GM21526 (cell line): Measurements from ENCODE around the gene PHF19.
A peak's percentile ranks its signal among the peaks of the same experiment; 100 is the strongest.

Experiments used
- ATAC-seq: cut with Tn5 transposase; IDR thresholded peaks from one replicate; pipeline ENCODE4 v1.9.1; 2021; ENCODE audit warnings: moderate library complexity; ENCODE audit not compliant: unreplicated experiment, low FRiP score

PHF19 gene

GRCh38 chr9:120892748-120893610, 16.0 kb upstream of the PHF19 start:
- ATAC-seq: peak; percentile 54

DNA sequence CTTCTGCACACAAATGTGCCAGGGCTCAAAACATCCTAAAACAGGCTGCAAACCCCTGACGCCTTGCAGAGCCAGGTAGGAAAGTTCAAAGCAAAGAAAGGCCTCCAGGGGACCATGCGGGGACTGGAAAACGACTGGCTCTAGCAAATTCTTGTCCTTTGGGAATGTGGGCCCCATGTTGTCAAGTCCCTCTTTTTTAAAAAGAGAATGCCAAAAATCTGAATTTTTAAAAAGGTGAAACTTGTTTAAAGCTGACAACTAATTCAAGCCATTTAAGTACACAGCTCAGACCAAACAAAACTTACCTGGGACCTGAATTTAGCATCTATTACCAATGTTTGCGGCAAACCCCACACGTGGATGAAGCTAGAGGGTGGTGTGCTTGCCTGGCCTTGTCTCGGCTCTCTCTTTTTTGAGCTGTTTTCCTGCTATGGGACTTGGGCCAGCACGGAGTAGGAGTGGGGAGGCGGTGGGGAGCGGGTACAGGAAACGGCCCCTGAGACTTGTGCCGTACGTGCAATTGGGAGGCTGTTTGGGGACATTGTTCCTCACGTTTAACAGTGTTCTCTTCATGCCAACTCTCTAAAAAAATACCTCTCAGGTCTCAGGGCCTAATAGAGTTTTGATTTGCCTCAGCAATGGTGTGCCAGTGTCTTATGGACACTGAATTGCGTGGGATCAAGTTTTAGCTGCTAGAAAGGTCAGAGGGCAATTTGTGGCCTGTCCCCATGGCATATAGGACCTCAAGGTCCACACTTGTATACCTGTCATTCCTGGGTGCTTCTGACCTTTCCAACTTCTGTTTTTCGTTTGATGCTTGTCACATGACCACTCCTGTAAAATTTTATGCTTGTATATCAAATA, 15.1 kb upstream of the PHF19 start:
- ATAC-seq: peak; percentile 21

GRCh38 chr9:120891245-120891883, 14.4 kb upstream of the PHF19 start:
- ATAC-seq: no peak

DNA sequence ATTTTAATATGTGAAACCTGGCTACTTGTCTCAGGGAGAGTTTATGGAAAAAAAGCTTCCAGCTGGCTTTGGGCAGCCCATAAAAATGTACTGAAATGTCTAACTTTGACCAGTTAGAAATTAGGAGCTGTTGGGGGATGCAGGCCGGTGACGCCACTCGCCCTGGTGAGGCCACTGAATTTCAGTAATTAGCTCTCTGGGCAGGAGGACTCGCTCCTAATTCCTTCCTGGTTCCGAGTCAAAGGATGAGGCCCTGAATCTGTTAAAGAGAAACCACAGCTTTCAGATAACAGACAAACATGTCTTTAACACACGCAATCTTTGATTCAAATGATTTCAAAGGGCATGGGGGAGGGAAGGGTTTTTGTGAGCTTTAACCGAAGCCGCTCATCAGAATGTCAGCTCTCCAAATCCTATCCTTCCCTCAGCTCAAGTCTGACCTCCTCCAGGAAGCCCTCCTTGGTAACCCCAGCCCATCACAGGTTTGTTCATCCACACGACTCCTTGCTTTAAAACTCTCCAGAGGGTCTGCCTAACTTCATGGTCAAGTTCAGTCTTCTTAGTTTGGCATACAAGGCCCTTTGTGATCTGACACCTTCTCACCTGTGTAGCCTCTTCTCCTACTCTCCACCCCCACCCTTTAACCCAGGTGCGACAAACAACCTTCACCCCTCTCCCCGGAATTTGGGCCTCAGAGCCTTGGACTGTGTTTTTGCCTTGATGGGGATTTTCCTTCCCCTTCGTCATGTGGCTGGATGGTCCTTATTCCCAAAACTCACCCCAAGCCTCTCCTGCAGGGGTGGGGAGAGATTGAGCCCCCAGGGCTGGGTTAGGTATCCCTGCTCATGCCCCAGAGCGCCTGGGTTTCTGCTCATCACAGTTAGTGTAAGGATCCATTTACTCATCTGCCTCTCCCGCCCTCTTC, 13.6 kb upstream of the PHF19 start:
- ATAC-seq: no peak

GRCh38 chr9:120889606-120890271, 12.8 kb upstream of the PHF19 start:
- no peak for ATAC-seq

GRCh38 chr9:120888626-120889025, 11.6 kb upstream of the PHF19 start:
- ATAC-seq: no peak

GRCh38 chr9:120886490-120886967, 9.5 kb upstream of the PHF19 start:
- ATAC-seq: no peak

DNA sequence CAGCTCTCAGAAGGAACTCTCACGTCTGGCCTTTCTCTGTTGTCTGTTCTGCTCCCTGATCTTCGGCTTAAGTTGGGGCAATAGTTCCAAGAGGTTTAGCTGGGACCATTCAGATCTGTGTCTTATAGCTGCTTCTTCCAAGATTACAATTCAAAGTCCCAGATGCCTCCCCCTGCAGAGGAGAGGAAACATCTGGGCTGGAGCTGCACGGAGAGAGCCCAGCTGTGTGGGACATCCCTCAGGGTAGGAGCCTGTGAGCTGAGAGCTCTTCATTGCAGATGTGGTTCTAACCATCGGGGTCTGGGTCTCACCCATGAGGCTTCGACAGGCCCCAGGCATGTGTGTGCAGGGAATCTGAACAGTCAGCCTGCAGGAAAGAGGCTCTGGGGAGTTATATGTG, 9.0 kb upstream of the PHF19 start:
- ATAC-seq: no peak

GRCh38 chr9:120885457-120885856, 8.5 kb upstream of the PHF19 start:
- ATAC-seq: no peak

DNA sequence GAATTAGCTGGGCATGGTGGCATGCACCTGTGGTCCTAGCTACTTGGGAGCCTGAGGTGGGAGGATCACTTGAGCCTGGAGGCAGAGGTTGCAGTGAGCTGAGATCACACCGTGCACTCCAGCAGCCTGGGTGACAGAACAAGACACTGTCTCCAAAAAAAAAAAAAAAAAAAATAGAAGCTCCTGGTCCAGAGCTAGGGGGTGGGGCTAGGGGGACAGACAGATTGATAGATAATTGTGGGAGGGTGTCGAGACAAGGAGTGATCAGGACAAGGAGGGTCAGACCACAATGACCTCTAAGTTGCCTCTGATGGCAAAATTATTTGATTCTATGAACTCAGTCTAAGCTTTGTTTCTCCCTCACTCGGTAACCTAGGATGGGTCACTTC, 6.6 kb upstream of the PHF19 start:
- ATAC-seq: no peak

- no peak for ATAC-seq
Observed at GRCh38 chr9:120882935-120883607, 6.1 kb upstream of the PHF19 start.

GRCh38 chr9:120879446-120879845, 2.5 kb upstream of the PHF19 start:
- ATAC-seq: no peak

- ATAC-seq: no peak
Observed at GRCh38 chr9:120878188-120879130, 1.5 kb upstream of the PHF19 start.

DNA sequence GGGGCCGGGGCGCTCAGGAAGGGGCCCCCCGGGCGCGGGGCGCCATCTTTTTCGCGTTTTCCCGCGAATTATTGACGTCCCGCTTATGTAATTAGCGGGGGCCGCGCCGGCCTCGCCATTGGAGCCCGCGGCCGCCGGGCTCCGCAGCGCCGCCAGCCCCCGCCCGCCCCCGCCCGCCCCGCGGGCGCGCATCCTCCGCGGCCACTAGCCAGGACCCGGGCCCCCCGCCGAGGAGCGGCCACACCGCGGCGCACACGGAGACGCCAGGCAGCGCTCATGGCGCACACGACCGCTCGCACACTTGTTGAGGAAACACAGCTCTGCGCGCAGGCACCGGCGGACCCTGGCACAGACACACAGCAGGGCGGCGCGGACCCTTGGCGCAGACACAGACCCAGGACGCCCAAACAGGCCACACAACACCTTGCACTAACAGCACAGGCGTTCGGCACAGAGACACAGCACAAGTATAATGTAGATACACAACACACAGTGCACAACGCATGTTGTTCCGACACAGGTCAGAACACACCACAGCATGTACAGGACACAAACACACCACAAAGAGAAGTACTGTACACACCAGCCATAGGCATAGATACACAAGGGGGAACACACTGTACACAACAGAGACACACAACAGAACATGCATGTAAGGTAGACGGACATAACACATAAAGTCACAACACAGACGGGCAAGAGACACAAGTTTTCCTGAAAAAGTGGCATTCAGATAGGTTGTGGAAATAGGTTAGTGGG, 467 bp upstream of the PHF19 start:
- peak; percentile 31 for ATAC-seq

GRCh38 chr9:120875954-120876841, 790 bp downstream of the PHF19 start:
- ATAC-seq: peak; percentile 44

GRCh38 chr9:120875643-120875953, 1.4 kb downstream of the PHF19 start:
- ATAC-seq: peak; percentile 1
